ENCODE results near the gene CNTNAP2. TPM values are rescaled to one million over a fixed set of nuclear protein-coding genes. Genes with fewer than 3 reads are reported as not detected.

Gene CNTNAP2
- total and polyA plus RNA-seq, 2 of the 8 experiments (the other 6 are each of a cell fraction or from before 2014, with no cell fraction given), result 27.9 to 71.0 TPM

DNA sequence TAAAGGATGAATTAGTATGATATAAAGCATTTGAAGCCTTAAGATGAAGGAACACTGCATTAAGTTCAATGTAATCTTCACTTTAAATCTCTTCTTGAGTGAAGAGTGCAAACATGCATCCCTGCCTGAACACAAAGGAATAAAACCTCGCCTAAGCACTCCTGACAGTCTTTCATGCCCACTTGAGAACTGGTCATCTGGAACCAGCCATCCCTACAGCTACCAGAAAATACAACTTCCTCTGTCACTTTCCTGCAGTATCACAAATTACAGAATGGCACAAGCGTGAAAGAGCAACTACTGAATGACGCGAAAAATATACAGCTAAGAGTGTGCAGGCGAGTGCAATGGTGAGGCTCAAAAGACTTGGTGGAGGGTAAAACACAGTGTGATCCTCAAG, 1079.9 kb downstream of the CNTNAP2 start:
- Histone ChIP-seq H3K4me3 (ENCODE audit: extremely low read depth in 1 of 4, insufficient read depth in 2 of 4, low read depth in 3 of 4, low read length in 4 of 4) (no peak overlapping the region), H4K8ac (ENCODE audit: extremely low read depth, insufficient read depth, low read length) (no peak overlapping the region), H3K27ac (ENCODE audit: low read depth, low read length) (no peak overlapping the region), H3K36me3 (ENCODE audit: control insufficient read depth in 2 of 4, insufficient read depth in 4 of 4, low read length in 3 of 4) (no peaks in the 10 kb centered on the region), H4K20me1 (replicated peaks in 1 of 2; ENCODE audit: control insufficient read depth in 1 of 2, insufficient read depth in 2 of 2, low read length in 2 of 2) (no peaks in the 10 kb centered on the region), H3K9ac (replicated peaks in 1 of 4; ENCODE audit: extremely low read depth in 1 of 4, low read depth in 3 of 4, low read length in 3 of 4) (no peak overlapping the region), H2BK120ac (replicated peaks; ENCODE audit: low read depth, low read length) (no peak overlapping the region), H3K23me2 (ENCODE audit: low read depth, low read length) (no peaks in the 10 kb centered on the region), H2BK20ac (ENCODE audit: low read length) (no peak overlapping the region), H3K27me3 (replicated peaks in 1 of 4; ENCODE audit: control insufficient read depth in 3 of 4, extremely low read depth in 1 of 4, insufficient read depth in 3 of 4, low read length in 3 of 4) (no peaks in the 10 kb centered on the region), H3K23ac (ENCODE audit: insufficient read length) (no peak overlapping the region), H3K4me2 (ENCODE audit: insufficient read depth in 1 of 2, low read depth in 2 of 2, low read length in 2 of 2) (no peak overlapping the region), H3K56ac (replicated peaks; ENCODE audit: insufficient read length, low read depth, low read length) (no peak overlapping the region), H2AFZ (ENCODE audit: low read length) (no peak overlapping the region), H3K4me1 (replicated peaks in 1 of 4; ENCODE audit: control insufficient read depth in 3 of 4, insufficient read depth in 4 of 4, low read length in 3 of 4) (peaks cover 0 to 5% (median 4%) of the 10 kb centered on the region in 4 experiments; a peak in 4 of 7 replicates), H3K4ac (replicated peaks; ENCODE audit: insufficient read length, low read depth, low read length) (no peak overlapping the region), H3K79me2 (ENCODE audit: control insufficient read depth in 1 of 2, insufficient read depth in 2 of 2, low read length in 2 of 2) (no peaks in the 10 kb centered on the region), H4K91ac (replicated peaks; ENCODE audit: insufficient read length, low read length) (no peak overlapping the region), H2AK5ac (ENCODE audit: low read depth, low read length) (no peak overlapping the region), H2BK12ac (ENCODE audit: low read depth, low read length) (no peak overlapping the region), H3K9me3 (ENCODE audit: insufficient read depth in 2 of 2, low read depth in 1 of 2, low read length in 1 of 2) (no peaks in the 10 kb centered on the region), H2BK5ac (ENCODE audit: low read depth, low read length) (no peak overlapping the region), H4K5ac (ENCODE audit: insufficient read length, low read depth, low read length) (no peak overlapping the region), H3K18ac (ENCODE audit: extremely low read depth, low read length) (no peak overlapping the region), H2BK15ac (ENCODE audit: low read length) (no peak overlapping the region), H3K14ac (ENCODE audit: insufficient read length) (no peak overlapping the region), H3K79me1 (ENCODE audit: low read depth, low read length) (no peaks in the 10 kb centered on the region)
- WGBS, 2 experiments (ENCODE audit: extremely low coverage in 1 of 2, insufficient coverage in 1 of 2, insufficient read length in 1 of 2, insufficient replicate concordance in 2 of 2, low coverage in 1 of 2, low lambda C conversion rate in 2 of 2, missing lambda C conversion rate in 1 of 2), result 95% methylated on average over 5 of the region's 5 CpGs; no CpG with 5 or more reads in 1 of the 2 experiments
- FAIRE-seq (no peak), DNase-seq (ENCODE audit: low read depth in 1 of 2, low spot score in 2 of 2) (no peak)
- ChIA-PET POLR2A (ENCODE audit: partially characterized antibody) (no interaction called here), CTCF (ENCODE audit: partially characterized antibody) (interaction anchor here (0.8 kb wide), 1 partner anchor 40 kb away, joined by 3 read pairs; no protein-coding TSS in a partner anchor)
- TF ChIP-seq, protein P1, sequence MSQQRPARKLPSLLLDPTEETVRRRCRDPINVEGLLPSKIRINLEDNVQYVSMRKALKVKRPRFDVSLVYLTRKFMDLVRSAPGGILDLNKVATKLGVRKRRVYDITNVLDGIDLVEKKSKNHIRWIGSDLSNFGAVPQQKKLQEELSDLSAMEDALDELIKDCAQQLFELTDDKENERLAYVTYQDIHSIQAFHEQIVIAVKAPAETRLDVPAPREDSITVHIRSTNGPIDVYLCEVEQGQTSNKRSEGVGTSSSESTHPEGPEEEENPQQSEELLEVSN (IDR thresholded peaks at IDR 0.05), result no peak
- TF ChIP-seq TEAD4 (IDR thresholded peaks at IDR 0.05; ENCODE audit: low read depth, low read length), result no peak
- TF ChIP-seq CHD1 (IDR thresholded peaks at IDR 0.05; ENCODE audit: low read depth, low read length), result no peak
- TF ChIP-seq PHF8 (conservative IDR thresholded peaks at IDR 0.05; ENCODE audit: low read depth, low read length), result no peak
- TF ChIP-seq, protein P2, sequence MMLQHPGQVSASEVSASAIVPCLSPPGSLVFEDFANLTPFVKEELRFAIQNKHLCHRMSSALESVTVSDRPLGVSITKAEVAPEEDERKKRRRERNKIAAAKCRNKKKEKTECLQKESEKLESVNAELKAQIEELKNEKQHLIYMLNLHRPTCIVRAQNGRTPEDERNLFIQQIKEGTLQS (IDR thresholded peaks at IDR 0.05; ENCODE audit: insufficient read depth, low read depth, low read length), result no peak
- TF ChIP-seq MAFK (IDR thresholded peaks at IDR 0.05; ENCODE audit: low read depth, low read length), result no peak
- no peak for TF ChIP-seq KDM4A (IDR thresholded peaks at IDR 0.05; ENCODE audit: low read depth, low read length, severe bottlenecking)
